Upper lobe of left lung (tissue), 4 donors: Measurements from ENCODE around the gene NOB1.

ENCODE experiments used
- EP300 ChIP-seq, 4 donors: sonication (generic); formaldehyde crosslinking; IDR thresholded peaks; one replicate each; pipeline ENCODE4 v1.5.1; 2017; ENCODE audit warnings: antibody characterized with exemption in 4 of 4, control low read depth in 2 of 4
- POLR2A ChIP-seq, 4 donors: fragments of 450-650 bp; IDR thresholded peaks; one replicate each; pipeline ENCODE4 v1.5.1; 2016 to 2017; ENCODE audit warnings: antibody characterized with exemption in 4 of 4, mild to moderate bottlenecking in 2 of 4
- POLR2AphosphoS5 ChIP-seq, 2 donors: sonication (generic); formaldehyde crosslinking; IDR thresholded peaks; one replicate each; pipeline ENCODE4 v1.5.1; 2017; ENCODE audit warnings: antibody characterized with exemption in 2 of 2
- TF ChIP-seq, protein P1 (sequence below), 6 experiments: fragments of 450-650 bp in 4 of 6; fragments of 200-600 bp in 2 of 6; sonication (generic) in 2 of 6; IDR thresholded peaks; one replicate each; pipeline ENCODE4 v1.5.1; 2016 to 2019; ENCODE audit warnings: antibody characterized with exemption in 6 of 6

GRCh38 chr16:69706256-69706974 lies 48.3 kb downstream of the NOB1 start:
- TF ChIP-seq, protein P1, sequence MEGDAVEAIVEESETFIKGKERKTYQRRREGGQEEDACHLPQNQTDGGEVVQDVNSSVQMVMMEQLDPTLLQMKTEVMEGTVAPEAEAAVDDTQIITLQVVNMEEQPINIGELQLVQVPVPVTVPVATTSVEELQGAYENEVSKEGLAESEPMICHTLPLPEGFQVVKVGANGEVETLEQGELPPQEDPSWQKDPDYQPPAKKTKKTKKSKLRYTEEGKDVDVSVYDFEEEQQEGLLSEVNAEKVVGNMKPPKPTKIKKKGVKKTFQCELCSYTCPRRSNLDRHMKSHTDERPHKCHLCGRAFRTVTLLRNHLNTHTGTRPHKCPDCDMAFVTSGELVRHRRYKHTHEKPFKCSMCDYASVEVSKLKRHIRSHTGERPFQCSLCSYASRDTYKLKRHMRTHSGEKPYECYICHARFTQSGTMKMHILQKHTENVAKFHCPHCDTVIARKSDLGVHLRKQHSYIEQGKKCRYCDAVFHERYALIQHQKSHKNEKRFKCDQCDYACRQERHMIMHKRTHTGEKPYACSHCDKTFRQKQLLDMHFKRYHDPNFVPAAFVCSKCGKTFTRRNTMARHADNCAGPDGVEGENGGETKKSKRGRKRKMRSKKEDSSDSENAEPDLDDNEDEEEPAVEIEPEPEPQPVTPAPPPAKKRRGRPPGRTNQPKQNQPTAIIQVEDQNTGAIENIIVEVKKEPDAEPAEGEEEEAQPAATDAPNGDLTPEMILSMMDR (IDR thresholded peaks at IDR 0.05): no peak
- TF ChIP-seq POLR2A (IDR thresholded peaks at IDR 0.05): no peak
- TF ChIP-seq EP300 (IDR thresholded peaks at IDR 0.05): no peak
- no peak for TF ChIP-seq POLR2AphosphoS5 (IDR thresholded peaks at IDR 0.05)
